GM21786 (cell line): ENCODE data around the gene PCTP.

Source experiments
- ATAC-seq: cut with Tn5 transposase; IDR thresholded peaks from one replicate; pipeline ENCODE4 v1.9.1; 2021; ENCODE audit not compliant: unreplicated experiment

The PCTP gene

DNA sequence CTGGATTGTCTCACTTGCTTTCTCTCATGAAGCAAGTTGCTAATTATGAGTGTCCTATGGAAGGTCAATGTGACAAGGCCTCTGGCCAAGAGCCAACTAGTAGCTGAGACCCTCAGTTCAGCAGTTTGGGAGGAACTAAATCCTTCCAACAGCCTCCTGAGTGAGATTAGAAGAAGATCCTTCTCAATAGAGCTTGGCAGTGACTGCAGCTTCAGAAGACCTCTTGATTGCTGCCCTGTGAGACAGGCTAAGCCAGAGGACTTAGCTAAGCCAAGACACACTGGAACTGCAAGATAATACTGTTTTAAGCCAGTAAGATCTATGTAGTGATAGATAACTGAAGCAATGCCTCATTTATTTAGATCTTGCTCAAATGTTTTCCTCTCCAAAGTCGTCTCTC is 34.3 kb downstream of the PCTP start:
- ATAC-seq: no peak

DNA sequence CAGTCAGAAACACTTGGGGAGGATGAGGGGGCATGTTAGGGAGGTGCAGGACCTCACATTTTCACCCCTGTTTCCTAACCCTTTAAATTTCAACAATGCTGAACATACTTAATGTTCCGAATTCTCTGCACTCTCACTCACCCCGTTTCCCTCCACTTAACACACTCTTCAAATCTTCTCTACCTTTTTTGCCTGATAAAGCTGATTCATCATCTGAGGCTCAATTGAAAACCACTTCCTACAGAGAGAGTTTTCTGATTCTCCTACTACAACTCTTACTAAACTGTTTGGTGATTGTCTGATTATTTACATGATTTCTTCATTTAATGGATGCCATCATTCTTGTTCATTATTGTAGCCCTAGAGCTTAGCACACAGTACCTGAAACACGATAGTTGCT is 42.4 kb downstream of the PCTP start:
- no peak for ATAC-seq

DNA sequence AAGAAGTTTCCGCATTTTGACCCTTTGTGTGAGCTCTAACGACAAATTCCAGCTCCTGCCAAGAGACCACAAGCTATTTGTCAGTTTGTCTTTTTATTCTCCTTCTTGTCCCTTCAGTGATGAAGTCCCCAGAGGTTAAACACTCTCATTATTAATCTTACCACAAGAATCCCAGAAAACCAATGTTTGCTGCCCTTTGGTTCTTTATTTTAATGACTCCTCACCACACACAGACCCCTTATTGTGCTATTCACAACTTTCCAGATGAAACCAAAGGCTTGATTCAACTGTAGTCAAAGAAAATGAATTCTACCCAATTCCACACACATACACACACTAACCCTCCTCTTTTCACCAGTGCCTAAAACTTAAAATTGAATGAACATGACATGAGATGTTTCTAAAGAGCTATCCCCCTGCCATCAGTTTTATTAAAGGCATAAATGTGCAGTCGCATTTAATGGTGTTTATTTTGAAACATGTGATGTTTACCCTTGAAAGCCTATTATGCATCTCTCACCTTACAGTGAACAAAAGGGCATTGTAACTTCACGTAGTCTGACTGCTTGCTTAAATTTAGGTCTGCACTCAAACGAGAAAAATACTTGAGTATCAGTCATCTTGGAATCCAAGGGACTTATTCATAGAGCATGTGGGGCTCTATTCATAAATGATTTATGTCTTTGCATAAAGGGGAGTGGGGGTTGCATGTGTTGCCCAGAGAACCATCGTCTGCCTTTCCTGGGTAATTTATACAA is 44.1 kb downstream of the PCTP start:
- ATAC-seq: no peak

DNA sequence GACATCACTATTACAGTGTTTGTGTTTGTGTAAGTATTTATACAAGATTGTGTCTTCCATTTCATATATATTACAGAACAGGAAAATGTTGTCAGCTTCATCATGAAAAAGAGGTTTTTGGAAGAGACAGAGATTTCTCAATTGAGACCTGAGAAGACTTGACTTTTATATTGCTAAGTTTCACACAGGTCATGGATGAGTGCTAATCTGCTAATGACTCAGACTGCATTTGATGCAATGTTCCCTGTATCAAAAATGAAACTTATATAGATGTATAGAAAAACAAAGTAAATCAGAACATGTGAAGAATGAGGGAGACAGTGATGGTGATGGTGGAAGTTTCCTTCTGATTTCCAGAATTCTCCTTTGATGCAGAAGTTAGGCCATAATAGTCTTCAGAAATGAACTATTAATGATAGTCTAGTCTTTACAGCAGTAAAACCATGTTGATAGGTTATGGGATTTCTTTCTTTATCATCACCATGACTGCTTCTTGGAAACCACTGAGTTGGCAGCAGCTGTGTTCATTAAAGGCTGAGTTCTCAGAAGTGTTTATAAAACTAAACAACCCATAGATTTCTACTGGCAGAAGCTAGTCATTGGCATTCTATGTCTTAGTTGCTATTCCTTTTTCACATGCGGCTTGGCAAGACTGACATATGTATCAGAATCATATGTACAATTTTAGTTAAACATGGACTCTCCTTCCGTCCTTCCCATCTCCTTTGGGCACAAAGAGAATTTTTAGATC is 56.1 kb downstream of the PCTP start:
- no peak for ATAC-seq

DNA sequence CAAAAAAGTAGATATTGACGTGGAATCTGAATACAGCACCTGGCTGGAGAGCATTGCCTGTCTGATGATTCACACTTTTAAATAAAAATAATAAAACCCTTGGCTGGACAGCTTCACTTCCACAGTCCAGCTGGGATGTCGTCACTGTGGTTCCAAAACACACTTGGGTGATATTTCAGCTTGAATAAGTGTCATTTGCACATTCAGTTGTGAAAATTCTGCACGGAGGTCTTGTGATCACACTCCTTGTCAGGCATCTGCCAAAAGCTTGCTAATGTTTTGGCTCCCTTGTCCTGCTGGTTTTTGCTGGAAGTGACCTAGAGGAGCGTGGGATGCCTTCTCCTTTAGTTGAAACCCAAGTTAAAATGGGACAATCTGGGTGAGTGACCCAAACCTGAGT is 60.7 kb downstream of the PCTP start:
- no peak for ATAC-seq

DNA sequence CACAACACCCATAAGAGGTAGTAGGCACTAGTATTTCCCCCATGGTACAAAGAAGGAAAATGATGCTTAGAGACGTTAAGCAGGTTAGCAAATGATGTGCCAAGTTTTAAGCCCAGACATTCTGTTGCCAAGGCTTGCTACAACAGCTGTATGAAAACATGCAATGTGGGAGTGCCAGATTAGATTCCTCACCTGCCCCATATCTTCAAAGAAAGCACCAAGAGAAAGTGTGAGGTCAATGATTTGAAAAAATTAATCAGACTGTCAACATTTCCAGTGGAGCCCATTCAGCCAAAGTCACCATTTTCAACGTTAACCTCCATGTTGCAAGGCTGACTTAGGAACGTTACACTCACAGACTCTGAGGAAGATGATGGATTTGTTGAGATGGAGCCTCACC is 61.5 kb downstream of the PCTP start:
- ATAC-seq: no peak

DNA sequence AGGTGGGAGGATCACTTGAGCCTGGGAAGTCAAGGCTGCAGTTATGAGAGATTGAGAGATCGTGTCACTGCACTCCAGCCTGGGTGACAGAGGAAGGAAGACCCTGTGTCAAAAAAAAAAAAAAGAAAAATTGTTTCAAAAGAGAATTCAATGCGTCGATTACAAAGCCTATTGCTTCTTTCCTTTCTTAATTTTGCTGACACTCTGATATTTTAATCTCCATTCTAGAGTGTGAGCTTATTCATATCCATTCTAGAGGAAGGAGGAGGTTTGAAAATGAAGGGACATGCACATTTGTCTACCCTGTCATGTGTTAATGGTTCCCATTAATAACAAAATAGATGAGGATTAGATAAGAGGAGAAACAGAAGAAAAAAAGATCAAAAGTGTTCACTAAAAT is 63.1 kb downstream of the PCTP start:
- ATAC-seq: no peak

DNA sequence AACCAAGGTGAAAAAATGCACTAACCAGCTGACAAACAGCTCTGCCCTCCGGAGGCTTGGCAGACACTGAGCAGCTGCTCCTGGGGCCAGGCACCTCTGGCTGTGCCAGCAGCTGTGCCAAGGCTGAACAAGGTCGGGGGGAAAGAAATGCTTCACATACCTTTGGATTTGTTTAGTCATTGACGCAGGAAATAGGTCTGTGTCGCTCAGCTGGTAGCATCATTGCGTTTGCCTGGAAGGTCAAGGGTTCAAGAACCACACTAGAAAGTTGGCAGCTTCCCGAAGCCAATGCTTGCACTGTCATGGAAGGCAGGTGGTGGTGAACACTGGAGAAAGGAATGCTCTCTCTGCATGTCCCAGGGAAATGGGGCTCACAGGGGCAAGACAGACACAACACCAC is 63.5 kb downstream of the PCTP start:
- ATAC-seq: no peak

DNA sequence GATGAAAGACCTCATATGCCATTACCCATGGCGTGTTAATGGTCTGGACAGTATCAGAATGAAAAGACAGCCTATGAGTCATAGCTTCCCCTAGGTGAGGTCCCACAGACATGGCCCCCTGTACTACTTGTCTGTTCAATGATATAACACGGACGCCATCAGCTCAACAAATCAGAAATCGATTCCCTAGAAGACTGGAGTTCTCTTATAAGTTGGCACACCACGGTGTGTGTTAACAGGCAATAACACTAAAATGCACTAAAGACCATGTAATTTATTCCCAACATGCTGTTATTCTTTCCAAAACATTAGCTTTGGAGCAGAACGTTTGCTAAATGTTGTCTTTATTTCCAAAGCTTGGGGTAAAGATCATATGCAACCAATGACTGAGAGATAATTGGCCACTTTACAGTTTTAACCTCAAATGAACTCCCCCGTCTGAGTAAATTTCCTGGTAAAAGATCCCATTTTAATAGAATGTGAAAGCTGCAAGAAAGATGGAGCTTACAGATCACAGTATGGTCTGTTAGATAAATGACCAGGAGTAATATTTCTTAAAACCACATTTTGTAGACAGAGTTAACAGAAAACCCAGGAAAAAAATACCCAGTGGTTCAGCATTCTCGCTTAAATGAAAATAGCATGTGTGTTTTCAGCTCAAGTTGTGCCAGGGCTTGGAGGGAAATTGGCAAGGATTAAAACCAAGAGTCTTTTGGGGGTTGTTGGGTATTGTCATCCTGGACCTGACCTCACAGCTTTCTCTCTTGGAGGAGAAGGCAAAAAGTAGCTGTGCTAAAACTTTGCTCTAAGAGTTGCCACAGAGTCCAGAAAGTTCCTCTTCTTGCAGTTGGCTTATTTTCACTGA is 65.9 kb downstream of the PCTP start:
- no peak for ATAC-seq

DNA sequence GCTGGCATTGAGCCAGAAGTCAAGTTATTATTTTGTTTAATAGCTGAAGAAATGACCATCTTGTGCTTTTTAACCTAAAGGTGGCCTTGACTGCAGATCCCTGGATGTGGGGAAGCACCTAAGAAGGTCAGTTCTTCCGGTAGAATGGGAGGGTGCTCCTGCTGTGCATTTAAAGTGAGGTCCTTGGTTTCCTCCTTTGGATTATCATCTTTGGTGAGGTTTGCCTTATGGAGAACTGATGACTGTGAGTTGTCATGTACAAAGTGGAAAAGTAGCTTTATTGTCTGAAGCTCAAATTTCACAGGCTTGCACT is 66.5 kb downstream of the PCTP start:
- ATAC-seq: no peak

DNA sequence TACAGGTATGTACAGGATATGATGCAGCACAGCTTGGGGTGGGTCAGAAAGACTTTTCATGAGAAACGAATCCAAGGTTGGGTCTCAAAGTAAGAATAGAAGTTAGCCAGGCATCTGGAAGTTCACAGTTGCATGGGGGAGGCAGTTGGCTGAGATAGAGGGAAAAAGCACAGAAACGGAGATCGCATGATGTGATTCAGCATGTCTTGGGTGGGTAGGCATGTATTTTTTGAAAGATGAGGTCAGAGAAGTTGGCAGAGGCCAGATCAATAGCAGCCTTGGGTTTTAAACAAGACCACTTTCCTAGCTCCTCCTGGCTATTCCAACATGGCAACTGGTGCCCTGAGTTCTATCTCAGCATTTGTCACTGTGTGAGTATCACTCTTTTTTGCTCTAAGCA is 67.2 kb downstream of the PCTP start:
- no peak for ATAC-seq

DNA sequence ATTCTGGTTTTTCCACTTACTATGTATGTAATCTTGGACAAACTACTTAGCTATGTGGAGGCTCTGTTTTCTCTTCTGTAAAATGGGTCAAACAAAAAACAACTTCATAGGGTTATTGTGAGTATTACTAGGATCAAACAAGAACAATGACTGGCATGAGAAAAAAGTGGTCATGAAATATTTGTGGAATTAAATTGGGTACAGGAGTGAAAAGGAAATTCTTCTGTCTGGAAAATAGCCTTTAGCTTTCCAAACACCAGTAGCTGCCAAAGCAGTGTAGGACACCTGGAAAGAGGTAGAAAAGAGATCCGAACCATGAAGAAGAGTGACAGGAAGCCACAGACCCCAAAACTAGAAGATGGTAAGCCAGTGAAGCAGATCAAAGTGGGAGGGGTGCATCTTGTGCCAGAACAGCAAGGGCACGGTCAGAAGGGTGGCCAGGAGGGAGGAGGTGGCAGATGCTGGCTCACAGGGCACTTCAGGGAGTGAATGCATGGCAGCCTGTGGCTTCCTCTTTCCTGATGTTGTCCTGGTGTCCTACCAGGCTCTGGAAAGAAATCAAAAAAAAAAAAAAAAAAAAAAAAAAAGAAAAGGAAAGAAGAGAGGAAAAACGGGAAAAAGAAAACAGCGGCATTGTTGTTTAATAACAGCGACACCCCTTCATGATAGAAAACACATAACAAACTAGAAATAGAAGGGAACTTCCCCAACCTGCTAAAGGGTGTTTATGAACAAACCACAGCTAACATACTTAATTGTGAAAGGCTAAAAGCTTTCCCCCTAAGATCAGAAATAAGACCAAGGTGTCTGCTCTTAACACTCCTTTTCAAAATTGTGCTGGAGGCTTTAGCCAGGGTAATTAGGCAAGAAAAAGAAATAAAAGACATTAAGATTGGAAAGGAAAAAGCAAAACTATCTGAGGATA is 67.9 kb downstream of the PCTP start:
- ATAC-seq: no peak

DNA sequence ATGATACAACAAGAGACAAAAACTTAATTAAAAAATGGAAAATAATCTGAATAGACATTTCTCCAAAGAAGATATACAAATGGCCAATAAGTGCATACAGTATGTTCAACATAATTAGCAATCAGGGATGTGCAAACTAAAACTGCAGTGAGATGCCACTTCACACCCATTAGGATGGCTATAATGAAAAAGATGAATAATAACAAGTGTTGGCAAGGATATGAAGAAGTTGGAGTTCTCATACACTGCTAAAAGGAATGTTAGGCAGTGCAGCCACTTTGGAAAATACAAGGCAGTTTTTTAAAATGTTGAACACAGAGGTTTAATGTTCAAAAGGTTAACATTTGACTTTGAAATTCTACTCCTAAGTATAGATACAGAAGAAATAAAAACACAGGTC is 69.8 kb downstream of the PCTP start:
- ATAC-seq: no peak

DNA sequence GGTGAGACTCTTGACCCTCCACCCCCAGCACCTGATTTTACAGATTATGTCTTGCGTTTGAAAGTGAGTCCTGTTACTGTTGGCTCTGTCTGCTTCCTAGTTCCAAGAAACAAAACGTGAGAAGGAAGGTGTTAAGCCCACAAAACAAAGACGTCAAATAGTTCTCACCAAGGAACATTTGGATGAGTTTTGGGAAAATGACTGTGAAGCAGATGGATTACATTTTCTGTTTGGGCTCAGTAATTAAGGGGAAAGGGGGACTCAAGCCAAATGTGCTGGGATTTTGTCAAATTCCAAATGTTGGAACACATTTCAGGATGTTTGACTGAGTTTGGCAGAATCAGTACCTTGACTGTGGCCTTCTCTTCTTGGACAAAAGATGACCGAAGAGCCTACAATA is 71.2 kb downstream of the PCTP start:
- no peak for ATAC-seq

DNA sequence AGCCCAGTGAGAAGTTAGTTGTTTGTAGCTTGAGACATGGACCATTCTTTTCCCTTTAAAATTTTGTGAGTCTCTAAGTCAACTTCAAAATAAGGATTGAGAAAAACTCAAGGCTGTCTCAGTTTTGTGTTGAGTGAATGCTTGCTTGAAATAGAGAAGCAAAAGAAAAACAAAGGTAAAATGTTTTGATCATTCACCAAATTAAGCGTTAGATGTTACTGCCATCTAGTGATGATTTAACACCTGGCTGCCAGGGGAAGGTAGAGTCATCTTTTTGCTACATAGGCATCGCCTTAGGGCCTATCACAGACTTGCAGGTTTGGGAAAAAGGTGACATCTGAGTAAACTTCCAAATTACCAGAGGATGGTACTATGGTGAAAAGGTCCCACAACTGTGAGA is 74.4 kb downstream of the PCTP start:
- ATAC-seq: no peak
